Measurements from ENCODE around the gene CDKL5. TPM values are rescaled to one million over a fixed set of nuclear protein-coding genes. Genes with fewer than 3 reads are reported as not detected.

Gene CDKL5
- total and polyA plus RNA-seq, 9 donors, result 3.5 to 7.4 (median 4.8) TPM

GRCh38 chrX:18449236-18449635 is 23.8 kb downstream of the CDKL5 start:
- Histone ChIP-seq H3K27ac (ENCODE audit: low read length) (no peak overlapping the region), H3K4me1 (ENCODE audit: control insufficient read depth, insufficient read depth, low read length) (no peaks in the 10 kb centered on the region), H3K4me3 (ENCODE audit: low read length) (no peak overlapping the region), H3K36me3 (ENCODE audit: control insufficient read depth, insufficient read depth, low read length) (no peaks in the 10 kb centered on the region), H3K9me3 (replicated peaks; ENCODE audit: control insufficient read depth, low read depth, low read length) (no peaks in the 10 kb centered on the region), H3K27me3 (ENCODE audit: control insufficient read depth, insufficient read depth, low read length) (peaks cover 8% of the 10 kb centered on the region)
- no peak for DNase-seq
- WGBS (ENCODE audit: insufficient coverage), result no CpG with 5 or more reads among the region's 4 CpGs

GRCh38 chrX:18455384-18455783 is 30.0 kb downstream of the CDKL5 start:
- no peaks in the 10 kb centered on the region for H3K4me1 ChIP-seq (ENCODE audit: control insufficient read depth, insufficient read depth, low read length)
- no peak overlapping the region for H3K4me3 ChIP-seq (ENCODE audit: low read length)
- peaks cover 5% of the 10 kb centered on the region for H3K27me3 ChIP-seq (ENCODE audit: control insufficient read depth, insufficient read depth, low read length)
- WGBS (ENCODE audit: insufficient coverage), result no CpG with 5 or more reads among the region's 2 CpGs
- DNase-seq, result no peak
- no peak overlapping the region for H3K27ac ChIP-seq (ENCODE audit: low read length)
- no peaks in the 10 kb centered on the region for H3K9me3 ChIP-seq (replicated peaks; ENCODE audit: control insufficient read depth, low read depth, low read length)
- no peaks in the 10 kb centered on the region for H3K36me3 ChIP-seq (ENCODE audit: control insufficient read depth, insufficient read depth, low read length)

GRCh38 chrX:18457000-18457399 is 31.6 kb downstream of the CDKL5 start:
- Histone ChIP-seq H3K4me1 (ENCODE audit: control insufficient read depth, insufficient read depth, low read length) (no peaks in the 10 kb centered on the region), H3K27me3 (ENCODE audit: control insufficient read depth, insufficient read depth, low read length) (peaks cover 5% of the 10 kb centered on the region), H3K4me3 (ENCODE audit: low read length) (no peak overlapping the region), H3K9me3 (replicated peaks; ENCODE audit: control insufficient read depth, low read depth, low read length) (no peaks in the 10 kb centered on the region), H3K27ac (ENCODE audit: low read length) (no peak overlapping the region), H3K36me3 (ENCODE audit: control insufficient read depth, insufficient read depth, low read length) (no peaks in the 10 kb centered on the region)
- peak; percentile 8 for DNase-seq
- WGBS (ENCODE audit: insufficient coverage), result no CpG with 5 or more reads among the region's 2 CpGs

GRCh38 chrX:18461431-18461830 is 36.0 kb downstream of the CDKL5 start:
- Histone ChIP-seq H3K27me3 (ENCODE audit: control insufficient read depth, insufficient read depth, low read length) (peaks cover 3% of the 10 kb centered on the region), H3K36me3 (ENCODE audit: control insufficient read depth, insufficient read depth, low read length) (no peaks in the 10 kb centered on the region), H3K27ac (ENCODE audit: low read length) (no peak overlapping the region), H3K9me3 (replicated peaks; ENCODE audit: control insufficient read depth, low read depth, low read length) (no peaks in the 10 kb centered on the region), H3K4me3 (ENCODE audit: low read length) (no peak overlapping the region), H3K4me1 (ENCODE audit: control insufficient read depth, insufficient read depth, low read length) (no peaks in the 10 kb centered on the region)
- WGBS (ENCODE audit: insufficient coverage), result no CpG with 5 or more reads among the region's 1 CpG
- DNase-seq, result no peak

- Histone ChIP-seq H3K27ac (ENCODE audit: low read length) (no peak overlapping the region), H3K36me3 (ENCODE audit: control insufficient read depth, insufficient read depth, low read length) (no peaks in the 10 kb centered on the region), H3K4me1 (ENCODE audit: control insufficient read depth, insufficient read depth, low read length) (no peaks in the 10 kb centered on the region), H3K27me3 (ENCODE audit: control insufficient read depth, insufficient read depth, low read length) (peaks cover 6% of the 10 kb centered on the region), H3K4me3 (ENCODE audit: low read length) (no peak overlapping the region), H3K9me3 (replicated peaks; ENCODE audit: control insufficient read depth, low read depth, low read length) (no peaks in the 10 kb centered on the region)
- no peak for DNase-seq
Observed at GRCh38 chrX:18464499-18464898, 39.1 kb downstream of the CDKL5 start.

- H3K4me1 ChIP-seq (ENCODE audit: control insufficient read depth, insufficient read depth, low read length), result no peaks in the 10 kb centered on the region
- no CpG with 5 or more reads among the region's 4 CpGs for WGBS (ENCODE audit: insufficient coverage)
Observed at GRCh38 chrX:18465051-18465450, 39.6 kb downstream of the CDKL5 start.

GRCh38 chrX:18468599-18468998 is 43.2 kb downstream of the CDKL5 start:
- no peaks in the 10 kb centered on the region for H3K36me3 ChIP-seq (ENCODE audit: control insufficient read depth, insufficient read depth, low read length)
- H3K9me3 ChIP-seq (replicated peaks; ENCODE audit: control insufficient read depth, low read depth, low read length), result no peaks in the 10 kb centered on the region
- WGBS (ENCODE audit: insufficient coverage), result 78% methylated on average over 1 of the region's 4 CpGs
- H3K4me3 ChIP-seq (ENCODE audit: low read length), result no peak overlapping the region
- DNase-seq, result no peak
- H3K27ac ChIP-seq (ENCODE audit: low read length), result no peak overlapping the region
- no peaks in the 10 kb centered on the region for H3K4me1 ChIP-seq (ENCODE audit: control insufficient read depth, insufficient read depth, low read length)
- H3K27me3 ChIP-seq (ENCODE audit: control insufficient read depth, insufficient read depth, low read length), result peaks cover 5% of the 10 kb centered on the region

More at GRCh38 chrX:18465051-18465450, 39.6 kb downstream of the CDKL5 start:
- no peak for DNase-seq
- Histone ChIP-seq H3K27ac (ENCODE audit: low read length) (no peak overlapping the region), H3K4me3 (ENCODE audit: low read length) (no peak overlapping the region), H3K9me3 (replicated peaks; ENCODE audit: control insufficient read depth, low read depth, low read length) (no peaks in the 10 kb centered on the region), H3K36me3 (ENCODE audit: control insufficient read depth, insufficient read depth, low read length) (no peaks in the 10 kb centered on the region), H3K27me3 (ENCODE audit: control insufficient read depth, insufficient read depth, low read length) (peaks cover 4% of the 10 kb centered on the region)

- Histone ChIP-seq H3K27ac (ENCODE audit: low read length) (no peak overlapping the region), H3K36me3 (ENCODE audit: control insufficient read depth, insufficient read depth, low read length) (no peaks in the 10 kb centered on the region), H3K9me3 (replicated peaks; ENCODE audit: control insufficient read depth, low read depth, low read length) (no peaks in the 10 kb centered on the region), H3K4me1 (ENCODE audit: control insufficient read depth, insufficient read depth, low read length) (no peaks in the 10 kb centered on the region), H3K27me3 (ENCODE audit: control insufficient read depth, insufficient read depth, low read length) (peaks cover 8% of the 10 kb centered on the region), H3K4me3 (ENCODE audit: low read length) (no peak overlapping the region)
- no CpG with 5 or more reads among the region's 2 CpGs for WGBS (ENCODE audit: insufficient coverage)
- DNase-seq, result no peak
Observed at GRCh38 chrX:18471296-18471695, 45.9 kb downstream of the CDKL5 start.

- no peaks in the 10 kb centered on the region for H3K9me3 ChIP-seq (replicated peaks; ENCODE audit: control insufficient read depth, low read depth, low read length)
- no peaks in the 10 kb centered on the region for H3K36me3 ChIP-seq (ENCODE audit: control insufficient read depth, insufficient read depth, low read length)
- no peak overlapping the region for H3K27ac ChIP-seq (ENCODE audit: low read length)
- no peak overlapping the region for H3K4me3 ChIP-seq (ENCODE audit: low read length)
- peak; percentile 77 for DNase-seq
- WGBS (ENCODE audit: insufficient coverage), result 50% methylated on average over 1 of the region's 5 CpGs
- H3K27me3 ChIP-seq (ENCODE audit: control insufficient read depth, insufficient read depth, low read length), result peaks cover 7% of the 10 kb centered on the region
- no peaks in the 10 kb centered on the region for H3K4me1 ChIP-seq (ENCODE audit: control insufficient read depth, insufficient read depth, low read length)
Observed at GRCh38 chrX:18490806-18491555, 65.6 kb downstream of the CDKL5 start.

- H3K4me3 ChIP-seq (ENCODE audit: low read length), result no peak overlapping the region
- H3K9me3 ChIP-seq (replicated peaks; ENCODE audit: control insufficient read depth, low read depth, low read length), result no peaks in the 10 kb centered on the region
- no CpG with 5 or more reads among the region's 4 CpGs for WGBS (ENCODE audit: insufficient coverage)
Observed at GRCh38 chrX:18491587-18492340, 66.4 kb downstream of the CDKL5 start.

More at GRCh38 chrX:18491587-18492340, 66.4 kb downstream of the CDKL5 start:
- Histone ChIP-seq H3K27ac (ENCODE audit: low read length) (no peak overlapping the region), H3K36me3 (ENCODE audit: control insufficient read depth, insufficient read depth, low read length) (no peaks in the 10 kb centered on the region), H3K27me3 (ENCODE audit: control insufficient read depth, insufficient read depth, low read length) (peaks cover 7% of the 10 kb centered on the region), H3K4me1 (ENCODE audit: control insufficient read depth, insufficient read depth, low read length) (no peaks in the 10 kb centered on the region)
- DNase-seq, result no peak

All from muscle of leg (tissue), 11 donors.